ENCODE data around the gene MAP3K13. TPM values are rescaled to one million over a fixed set of nuclear protein-coding genes. Genes with fewer than 3 reads are reported as not detected.

Gene MAP3K13
- total RNA-seq, 1 experiment from 2014 or later = 18.4 TPM

- Histone ChIP-seq H3K27me3 (replicated peaks) (no peaks in the 10 kb centered on the region), H3K4me1 (replicated peaks) (no peaks in the 10 kb centered on the region), H3K9me3 (replicated peaks) (no peaks in the 10 kb centered on the region), H3K27ac (no peak overlapping the region), H3K4me3 (no peak overlapping the region), H3K36me3 (no peaks in the 10 kb centered on the region)
- DNase-seq (ENCODE audit: low read depth in 1 of 2, low spot score in 2 of 2) = no peak
These were observed 32.7 kb upstream of the MAP3K13 start for GRCh38 chr3:185330238-185330637.

- Histone ChIP-seq H3K27ac (no peak overlapping the region), H3K36me3 (no peaks in the 10 kb centered on the region), H3K27me3 (replicated peaks) (no peaks in the 10 kb centered on the region), H3K9me3 (replicated peaks) (no peaks in the 10 kb centered on the region), H3K4me3 (no peak overlapping the region), H3K4me1 (replicated peaks) (peaks cover 1% of the 10 kb centered on the region)
- no peak for DNase-seq (ENCODE audit: low read depth in 1 of 2, low spot score in 2 of 2)
These were observed 32.3 kb upstream of the MAP3K13 start for GRCh38 chr3:185330644-185331043.

- Histone ChIP-seq H3K27ac (no peak overlapping the region), H3K9me3 (replicated peaks) (no peaks in the 10 kb centered on the region)
- DNase-seq (ENCODE audit: low read depth in 1 of 2, low spot score in 2 of 2) = no peak
These were observed 30.8 kb upstream of the MAP3K13 start for GRCh38 chr3:185332026-185332735.

GRCh38 chr3:185335799-185336198, 27.1 kb upstream of the MAP3K13 start:
- Histone ChIP-seq H3K27me3 (replicated peaks) (no peaks in the 10 kb centered on the region), H3K36me3 (no peaks in the 10 kb centered on the region), H3K9me3 (replicated peaks) (no peaks in the 10 kb centered on the region), H3K4me1 (replicated peaks) (peaks cover 9% of the 10 kb centered on the region), H3K4me3 (no peak overlapping the region), H3K27ac (no peak overlapping the region)
- no peak for DNase-seq (ENCODE audit: low read depth in 1 of 2, low spot score in 2 of 2)

More at GRCh38 chr3:185332026-185332735, 30.8 kb upstream of the MAP3K13 start:
- Histone ChIP-seq H3K4me1 (replicated peaks) (peaks cover 7% of the 10 kb centered on the region), H3K27me3 (replicated peaks) (no peaks in the 10 kb centered on the region), H3K36me3 (no peaks in the 10 kb centered on the region), H3K4me3 (no peak overlapping the region)

GRCh38 chr3:185337231-185337816, 25.6 kb upstream of the MAP3K13 start:
- no peaks in the 10 kb centered on the region for H3K36me3 ChIP-seq
- H3K9me3 ChIP-seq (replicated peaks) = no peaks in the 10 kb centered on the region
- H3K27me3 ChIP-seq (replicated peaks) = no peaks in the 10 kb centered on the region
- no peak for DNase-seq (ENCODE audit: low read depth in 1 of 2, low spot score in 2 of 2)
- no peak overlapping the region for H3K27ac ChIP-seq
- H3K4me1 ChIP-seq (replicated peaks) = peaks cover 9% of the 10 kb centered on the region
- H3K4me3 ChIP-seq = no peak overlapping the region

GRCh38 chr3:185339945-185340344, 23.0 kb upstream of the MAP3K13 start:
- Histone ChIP-seq H3K27ac (no peak overlapping the region), H3K27me3 (replicated peaks) (no peaks in the 10 kb centered on the region), H3K9me3 (replicated peaks) (no peaks in the 10 kb centered on the region), H3K4me1 (replicated peaks) (peaks cover 9% of the 10 kb centered on the region), H3K4me3 (no peak overlapping the region), H3K36me3 (no peaks in the 10 kb centered on the region)
- no peak for DNase-seq (ENCODE audit: low read depth in 1 of 2, low spot score in 2 of 2)

GRCh38 chr3:185340751-185341150, 22.2 kb upstream of the MAP3K13 start:
- Histone ChIP-seq H3K27ac (no peak overlapping the region), H3K4me3 (no peak overlapping the region), H3K36me3 (no peaks in the 10 kb centered on the region), H3K27me3 (replicated peaks) (no peaks in the 10 kb centered on the region), H3K9me3 (replicated peaks) (no peaks in the 10 kb centered on the region), H3K4me1 (replicated peaks) (peaks cover 7% of the 10 kb centered on the region)
- no peak for DNase-seq (ENCODE audit: low read depth in 1 of 2, low spot score in 2 of 2)

GRCh38 chr3:185341616-185342458, 21.1 kb upstream of the MAP3K13 start:
- no peak overlapping the region for H3K4me3 ChIP-seq
- no peak for DNase-seq (ENCODE audit: low read depth in 1 of 2, low spot score in 2 of 2)
- no peak overlapping the region for H3K27ac ChIP-seq
- no peaks in the 10 kb centered on the region for H3K36me3 ChIP-seq
- H3K9me3 ChIP-seq (replicated peaks) = no peaks in the 10 kb centered on the region
- H3K27me3 ChIP-seq (replicated peaks) = no peaks in the 10 kb centered on the region
- H3K4me1 ChIP-seq (replicated peaks) = peaks cover 3% of the 10 kb centered on the region; the same call in 1 of the 2 replicates

GRCh38 chr3:185342459-185343174, 20.3 kb upstream of the MAP3K13 start:
- Histone ChIP-seq H3K9me3 (replicated peaks) (no peaks in the 10 kb centered on the region), H3K27me3 (replicated peaks) (no peaks in the 10 kb centered on the region), H3K4me1 (replicated peaks) (no peaks in the 10 kb centered on the region; the same call in 1 of the 2 replicates), H3K36me3 (no peaks in the 10 kb centered on the region), H3K27ac (no peak overlapping the region), H3K4me3 (no peak overlapping the region)
- no peak for DNase-seq (ENCODE audit: low read depth in 1 of 2, low spot score in 2 of 2)

GRCh38 chr3:185347399-185347798, 15.5 kb upstream of the MAP3K13 start:
- DNase-seq (ENCODE audit: low read depth in 1 of 2, low spot score in 2 of 2) = no peak
- no peaks in the 10 kb centered on the region for H3K9me3 ChIP-seq (replicated peaks)
- H3K36me3 ChIP-seq = no peaks in the 10 kb centered on the region
- H3K27ac ChIP-seq = no peak overlapping the region
- H3K27me3 ChIP-seq (replicated peaks) = no peaks in the 10 kb centered on the region
- H3K4me1 ChIP-seq (replicated peaks) = peaks cover 6% of the 10 kb centered on the region; the same call in 1 of the 2 replicates
- no peak overlapping the region for H3K4me3 ChIP-seq

GRCh38 chr3:185350841-185351240, 12.1 kb upstream of the MAP3K13 start:
- no peak overlapping the region for H3K4me3 ChIP-seq

GRCh38 chr3:185351396-185351795, 11.5 kb upstream of the MAP3K13 start:
- no peaks in the 10 kb centered on the region for H3K36me3 ChIP-seq
- peak overlapping the region; percentile 1; the same call in 1 of the 2 replicates for H3K27ac ChIP-seq
- H3K4me3 ChIP-seq = no peak overlapping the region
- H3K4me1 ChIP-seq (replicated peaks) = peaks cover 6% of the 10 kb centered on the region; the same call in 1 of the 2 replicates
- no peaks in the 10 kb centered on the region for H3K27me3 ChIP-seq (replicated peaks)
- H3K9me3 ChIP-seq (replicated peaks) = no peaks in the 10 kb centered on the region
- no peak for DNase-seq (ENCODE audit: low read depth in 1 of 2, low spot score in 2 of 2)

More at GRCh38 chr3:185350841-185351240, 12.1 kb upstream of the MAP3K13 start:
- Histone ChIP-seq H3K4me1 (replicated peaks) (peaks cover 6% of the 10 kb centered on the region; the same call in 1 of the 2 replicates), H3K36me3 (no peaks in the 10 kb centered on the region), H3K9me3 (replicated peaks) (no peaks in the 10 kb centered on the region), H3K27ac (no peak overlapping the region), H3K27me3 (replicated peaks) (no peaks in the 10 kb centered on the region)
- no peak for DNase-seq (ENCODE audit: low read depth in 1 of 2, low spot score in 2 of 2)

GRCh38 chr3:185353225-185353624, 9.7 kb upstream of the MAP3K13 start:
- Histone ChIP-seq H3K4me3 (no peak overlapping the region), H3K36me3 (no peaks in the 10 kb centered on the region), H3K27ac (no peak overlapping the region), H3K9me3 (replicated peaks) (no peaks in the 10 kb centered on the region), H3K27me3 (replicated peaks) (no peaks in the 10 kb centered on the region), H3K4me1 (replicated peaks) (peaks cover 6% of the 10 kb centered on the region; the same call in 1 of the 2 replicates)
- DNase-seq (ENCODE audit: low read depth in 1 of 2, low spot score in 2 of 2) = no peak
